ENCODE results near the gene NAA50. TPM values are rescaled to one million over a fixed set of nuclear protein-coding genes. Genes with fewer than 3 reads are reported as not detected.
A peak's percentile ranks its signal among the peaks of the same experiment; 100 is the strongest.

NAA50 gene
- total RNA-seq: 108 TPM
- polyA plus RNA-seq: 81.9 TPM

GRCh38 chr3:113745756-113746547 lies at the start of gene NAA50:
TSS of gene NAA50 (minus strand) at chr3:113746249. CDS start at chr3:113745949, 300 bp downstream.
- Histone ChIP-seq H3K27ac (ENCODE audit: low read depth) (peak within 1 kb of the TSS; percentile 91), H3K4me1 (ENCODE audit: insufficient read depth) (no peaks in the 10 kb centered on the region), H3K4me3 (ENCODE audit: low read depth, low read length) (peak within 1 kb of the TSS; percentile 57), H3K36me3 (ENCODE audit: insufficient read depth) (no peaks in the 10 kb centered on the region)
- WGBS: under 1% methylated on average over 72 of the region's 72 CpGs
- peak; percentile 90 for DNase-seq (ENCODE audit: extremely low spot score)

- Histone ChIP-seq H3K4me3 (ENCODE audit: low read depth, low read length) (no peak overlapping the region), H3K36me3 (ENCODE audit: insufficient read depth) (peaks cover 1% of the 10 kb centered on the region), H3K27ac (ENCODE audit: low read depth) (no peak overlapping the region), H3K4me1 (ENCODE audit: insufficient read depth) (no peaks in the 10 kb centered on the region)
- 84% methylated on average over 4 of the region's 4 CpGs for WGBS
- DNase-seq (ENCODE audit: extremely low spot score): no peak
Observed at GRCh38 chr3:113795693-113796092, 49.6 kb upstream of the NAA50 start.

GRCh38 chr3:113794526-113794925 lies 48.5 kb upstream of the NAA50 start:
- H3K4me3 ChIP-seq (ENCODE audit: low read depth, low read length): no peak overlapping the region
- no peaks in the 10 kb centered on the region for H3K4me1 ChIP-seq (ENCODE audit: insufficient read depth)
- H3K36me3 ChIP-seq (ENCODE audit: insufficient read depth): peaks cover 1% of the 10 kb centered on the region
- 93% methylated on average over 4 of the region's 4 CpGs for WGBS
- no peak for DNase-seq (ENCODE audit: extremely low spot score)
- no peak overlapping the region for H3K27ac ChIP-seq (ENCODE audit: low read depth)

- Histone ChIP-seq H3K4me1 (ENCODE audit: insufficient read depth) (no peaks in the 10 kb centered on the region), H3K4me3 (ENCODE audit: low read depth, low read length) (no peak overlapping the region), H3K36me3 (ENCODE audit: insufficient read depth) (peaks cover 1% of the 10 kb centered on the region), H3K27ac (ENCODE audit: low read depth) (no peak overlapping the region)
- DNase-seq (ENCODE audit: extremely low spot score): no peak
Observed at GRCh38 chr3:113791381-113791780, 45.3 kb upstream of the NAA50 start.

GRCh38 chr3:113783980-113784379 lies 37.9 kb upstream of the NAA50 start:
- Histone ChIP-seq H3K36me3 (ENCODE audit: insufficient read depth) (no peaks in the 10 kb centered on the region), H3K4me3 (ENCODE audit: low read depth, low read length) (no peak overlapping the region), H3K4me1 (ENCODE audit: insufficient read depth) (no peaks in the 10 kb centered on the region), H3K27ac (ENCODE audit: low read depth) (peak overlapping the region; percentile 23)
- 67% methylated on average over 4 of the region's 4 CpGs for WGBS
- DNase-seq (ENCODE audit: extremely low spot score): no peak

- no peak for DNase-seq (ENCODE audit: extremely low spot score)
- no peak overlapping the region for H3K27ac ChIP-seq (ENCODE audit: low read depth)
- H3K36me3 ChIP-seq (ENCODE audit: insufficient read depth): no peaks in the 10 kb centered on the region
- H3K4me3 ChIP-seq (ENCODE audit: low read depth, low read length): no peak overlapping the region
- no peaks in the 10 kb centered on the region for H3K4me1 ChIP-seq (ENCODE audit: insufficient read depth)
Observed at GRCh38 chr3:113783463-113783862, 37.4 kb upstream of the NAA50 start.

GRCh38 chr3:113776564-113776963 lies 30.5 kb upstream of the NAA50 start:
- no peaks in the 10 kb centered on the region for H3K4me1 ChIP-seq (ENCODE audit: insufficient read depth)
- 88% methylated on average over 3 of the region's 3 CpGs for WGBS
- no peak overlapping the region for H3K4me3 ChIP-seq (ENCODE audit: low read depth, low read length)
- no peak overlapping the region for H3K27ac ChIP-seq (ENCODE audit: low read depth)
- DNase-seq (ENCODE audit: extremely low spot score): no peak
- H3K36me3 ChIP-seq (ENCODE audit: insufficient read depth): no peaks in the 10 kb centered on the region

GRCh38 chr3:113775516-113775915 lies 29.5 kb upstream of the NAA50 start:
- H3K4me1 ChIP-seq (ENCODE audit: insufficient read depth): no peaks in the 10 kb centered on the region
- no peak for DNase-seq (ENCODE audit: extremely low spot score)
- H3K4me3 ChIP-seq (ENCODE audit: low read depth, low read length): no peak overlapping the region
- H3K27ac ChIP-seq (ENCODE audit: low read depth): no peak overlapping the region
- 100% methylated on average over 1 of the region's 1 CpG for WGBS
- no peaks in the 10 kb centered on the region for H3K36me3 ChIP-seq (ENCODE audit: insufficient read depth)

GRCh38 chr3:113773381-113773780 lies 27.3 kb upstream of the NAA50 start:
- Histone ChIP-seq H3K4me1 (ENCODE audit: insufficient read depth) (no peaks in the 10 kb centered on the region), H3K4me3 (ENCODE audit: low read depth, low read length) (no peak overlapping the region), H3K36me3 (ENCODE audit: insufficient read depth) (no peaks in the 10 kb centered on the region), H3K27ac (ENCODE audit: low read depth) (no peak overlapping the region)
- no peak for DNase-seq (ENCODE audit: extremely low spot score)
- WGBS: 51% methylated on average over 3 of the region's 3 CpGs

GRCh38 chr3:113771993-113772392 lies 25.9 kb upstream of the NAA50 start:
- no peak overlapping the region for H3K27ac ChIP-seq (ENCODE audit: low read depth)

GRCh38 chr3:113769551-113769950 lies 23.5 kb upstream of the NAA50 start:
- Histone ChIP-seq H3K4me1 (ENCODE audit: insufficient read depth) (no peaks in the 10 kb centered on the region), H3K27ac (ENCODE audit: low read depth) (no peak overlapping the region), H3K36me3 (ENCODE audit: insufficient read depth) (no peaks in the 10 kb centered on the region), H3K4me3 (ENCODE audit: low read depth, low read length) (no peak overlapping the region)
- DNase-seq (ENCODE audit: extremely low spot score): no peak

More at GRCh38 chr3:113771993-113772392, 25.9 kb upstream of the NAA50 start:
- no peak overlapping the region for H3K4me3 ChIP-seq (ENCODE audit: low read depth, low read length)
- no peaks in the 10 kb centered on the region for H3K4me1 ChIP-seq (ENCODE audit: insufficient read depth)
- H3K36me3 ChIP-seq (ENCODE audit: insufficient read depth): no peaks in the 10 kb centered on the region
- no peak for DNase-seq (ENCODE audit: extremely low spot score)

GRCh38 chr3:113764698-113765097 lies 18.6 kb upstream of the NAA50 start:
- Histone ChIP-seq H3K36me3 (ENCODE audit: insufficient read depth) (no peaks in the 10 kb centered on the region), H3K4me3 (ENCODE audit: low read depth, low read length) (no peak overlapping the region), H3K27ac (ENCODE audit: low read depth) (no peak overlapping the region), H3K4me1 (ENCODE audit: insufficient read depth) (no peaks in the 10 kb centered on the region)
- DNase-seq (ENCODE audit: extremely low spot score): no peak
- 91% methylated on average over 2 of the region's 2 CpGs for WGBS

- WGBS: 99% methylated on average over 1 of the region's 1 CpG
- Histone ChIP-seq H3K4me3 (ENCODE audit: low read depth, low read length) (no peak overlapping the region), H3K36me3 (ENCODE audit: insufficient read depth) (no peaks in the 10 kb centered on the region), H3K4me1 (ENCODE audit: insufficient read depth) (no peaks in the 10 kb centered on the region), H3K27ac (ENCODE audit: low read depth) (no peak overlapping the region)
- no peak for DNase-seq (ENCODE audit: extremely low spot score)
Observed at GRCh38 chr3:113758389-113759024, 12.5 kb upstream of the NAA50 start.

GRCh38 chr3:113754494-113755159 lies 8.6 kb upstream of the NAA50 start:
- WGBS: 75% methylated on average over 5 of the region's 5 CpGs
- Histone ChIP-seq H3K36me3 (ENCODE audit: insufficient read depth) (no peaks in the 10 kb centered on the region), H3K4me3 (ENCODE audit: low read depth, low read length) (no peak overlapping the region), H3K27ac (ENCODE audit: low read depth) (no peak overlapping the region), H3K4me1 (ENCODE audit: insufficient read depth) (no peaks in the 10 kb centered on the region)
- DNase-seq (ENCODE audit: extremely low spot score): no peak

All from urinary bladder (tissue), 4 donors.